Heart right ventricle (tissue), 16 donors: Measurements from ENCODE around the gene SEMA3E. TPM values are rescaled to one million over a fixed set of nuclear protein-coding genes. Genes with fewer than 3 reads are reported as not detected.

ENCODE experiments used
- ATAC-seq, 8 donors: fragments of 200-7000 bp; cut with Tn5 transposase; one replicate each; pipeline ENCODE4 v1.9.1; 2020; ENCODE audit warnings: mild to moderate bottlenecking in 8 of 8, moderate library complexity in 8 of 8, moderate number of reproducible peaks in 1 of 8
- DNase-seq, 2 donors: peaks; one replicate each; pipeline ENCODE4 v3.0.0-alpha.2; 2020
- H3K27ac ChIP-seq, 10 donors: fragments of 200-600 bp; sonication (generic) in 2 of 10; one replicate each; pipeline versions ENCODE4 v1.5.0 to v1.8.0; 2020 to 2022; ENCODE audit warnings: mild to moderate bottlenecking in 3 of 10
- H3K27me3 ChIP-seq, 7 donors: fragments of 200-600 bp; one replicate each; pipeline ENCODE4 v1.8.0; 2021 to 2022; ENCODE audit warnings: mild to moderate bottlenecking in 2 of 7
- H3K36me3 ChIP-seq, 9 donors: fragments of 200-600 bp; sonication (generic) in 1 of 9; one replicate each; pipeline versions ENCODE4 v1.5.0 to v1.8.0; 2020 to 2022; ENCODE audit warnings: mild to moderate bottlenecking in 2 of 9
- H3K4me1 ChIP-seq, 9 donors: fragments of 200-600 bp; sonication (generic) in 1 of 9; one replicate each; pipeline versions ENCODE4 v1.5.0 to v1.8.0; 2020 to 2022; ENCODE audit warnings: mild to moderate bottlenecking in 4 of 9
- H3K4me3 ChIP-seq, 10 donors: fragments of 200-600 bp; sonication (generic) in 2 of 10; one replicate each; pipeline versions ENCODE4 v1.5.0 to v1.8.0; 2020 to 2022; ENCODE audit warnings: mild to moderate bottlenecking in 7 of 10, moderate library complexity in 2 of 10
- H3K9me3 ChIP-seq, 11 donors: fragments of 200-600 bp in 10 of 11; sonication (generic) in 2 of 11; one replicate each; pipeline versions ENCODE4 v1.5.0 to v1.8.0; 2013 to 2022; ENCODE audit warnings: mild to moderate bottlenecking in 2 of 11, control low read depth in 1 of 11, moderate library complexity in 1 of 11
- CTCF ChIP-seq, 9 donors: fragments of 200-600 bp; sonication (generic) in 2 of 9; IDR thresholded peaks; one replicate each; pipeline versions ENCODE4 v1.5.0 to v1.8.0; 2021 to 2022; ENCODE audit warnings: antibody characterized with exemption in 9 of 9, mild to moderate bottlenecking in 5 of 9, moderate library complexity in 1 of 9
- WGBS, 2 donors: extraction: QIAGEN DNeasy Blood & Tissue Kit; methylation state at CpG; one replicate each; pipeline ENCODE4 v1.1.7; 2013; ENCODE audit warnings: inconsistent platforms in 1 of 2; 5-methylcytosine and 5-hydroxymethylcytosine counted together
- intact Hi-C, 10 donors: fragments of 100-400 bp; cut with DNase I; formaldehyde crosslinking; loops; one replicate each; pipeline versions ENCODE4 v1.11.1 to v1.14.2; 2022
- polyA plus RNA-seq, 2 donors: library from polyadenylated mRNA; stranded (reverse); fragments of 200-250 nt; gene quantifications; one replicate each; pipeline ENCODE4 v1.2.3, GENCODE V29; 2013
- total RNA-seq, 10 donors: library from RNA; stranded (reverse); fragmentation: NEBNext Ultra II Directional in 3 of 10; extraction: Animal tissue kit (Norgen Biotek cat#: 25700) in 3 of 10; gene quantifications; one replicate each; pipeline versions ENCODE4 v1.2.1 to v1.2.4, GENCODE V29; 2021 to 2023
- donor health status: Arrhythmogenic right ventricular cardiomyopathy.
- donor health status: ischemic (EF 13 %, LVEDD 7.1; RV severe dilation, severe dysfunction).
- donor health status: healthy with polysubstance abuse.
- donor health status: DM: no; HTN: yes; CAD: no.
- donor health status: DM: no; HTN: no; CAD: no.
- donor health status: ischemic (EF 25% LVEDD 6.9; RV normal size, moderate dysfunction).
- donor health status: ischemic (EF 25% LVEDD 5.7; RV mildly dilated, moderate dysfunction).
- donor health status: healthy.
- donor health status: DM: yes; HTN: yes; CAD: no.
- donor health status: Ischemic cardiomyopathy.
- donor health status: ischemic (EF 35%, LVEDD 5.7; RV mildly dilated, moderate dysfunction).
- donor health status: nonischemic (EF 11% LVEDD 7.7; RV severe dilation, severe dysfunction).
- donor health status: DM: yes; HTN: yes; CAD: no.
- donor health status: PGD.
- donor health status: ischemic (EF 29% LVEDD 5.4; RV normal size, mild dysfunction).
- donor health status: nonischemic (EF 23%, LVEDD 6.1; RV moderate dilation, normal function).

Gene SEMA3E
- total and polyA plus RNA-seq, 12 donors = under 0.01 to 0.53 (median 0.30) TPM; not detected in 4

GRCh38 chr7:83449781-83450180 is 199.2 kb downstream of the SEMA3E start:
- H3K4me1 ChIP-seq = no peaks in the 10 kb centered on the region
- TF ChIP-seq CTCF (IDR thresholded peaks at IDR 0.05) = no peak
- no peaks in the 10 kb centered on the region for H3K9me3 ChIP-seq
- H3K27ac ChIP-seq = no peak overlapping the region
- ATAC-seq = no peak
- no peak overlapping the region for H3K4me3 ChIP-seq
- DNase-seq = no peak
- intact Hi-C loops = no loop called here
- H3K27me3 ChIP-seq = no peaks in the 10 kb centered on the region
- H3K36me3 ChIP-seq = no peaks in the 10 kb centered on the region

- 77 to 83% methylated on average over 2 of the region's 2 CpGs for WGBS, 2 donors
- DNase-seq (no peak), ATAC-seq (no peak)
- Histone ChIP-seq H3K9me3 (no peaks in the 10 kb centered on the region), H3K4me3 (no peak overlapping the region), H3K36me3 (no peaks in the 10 kb centered on the region), H3K27ac (no peak overlapping the region), H3K4me1 (no peaks in the 10 kb centered on the region), H3K27me3 (no peaks in the 10 kb centered on the region)
- intact Hi-C loops = no loop called here
- no peak for TF ChIP-seq CTCF (IDR thresholded peaks at IDR 0.05)
These were observed 201.3 kb downstream of the SEMA3E start for GRCh38 chr7:83447681-83448080.

- intact Hi-C loops = no loop called here
- WGBS, 2 donors = 52 to 65% methylated on average over 4 of the region's 4 CpGs
- ATAC-seq = no peak
These were observed 202.8 kb downstream of the SEMA3E start for GRCh38 chr7:83446102-83446669.

GRCh38 chr7:83442911-83443310 is 206.0 kb downstream of the SEMA3E start:
- Histone ChIP-seq H3K27me3 (no peaks in the 10 kb centered on the region), H3K9me3 (no peaks in the 10 kb centered on the region), H3K4me3 (no peak overlapping the region), H3K4me1 (no peaks in the 10 kb centered on the region), H3K36me3 (no peaks in the 10 kb centered on the region), H3K27ac (no peak overlapping the region)
- DNase-seq (no peak), ATAC-seq (no peak)
- TF ChIP-seq CTCF (IDR thresholded peaks at IDR 0.05) = no peak
- WGBS, 2 donors = 62 to 65% methylated on average over 3 of the region's 3 CpGs
- intact Hi-C loops = no loop called here

More at GRCh38 chr7:83446102-83446669, 202.8 kb downstream of the SEMA3E start:
- Histone ChIP-seq H3K36me3 (no peaks in the 10 kb centered on the region), H3K4me1 (no peaks in the 10 kb centered on the region), H3K27ac (no peak overlapping the region), H3K4me3 (no peak overlapping the region), H3K9me3 (no peaks in the 10 kb centered on the region), H3K27me3 (no peaks in the 10 kb centered on the region)
- no peak for DNase-seq
- no peak for TF ChIP-seq CTCF (IDR thresholded peaks at IDR 0.05)
